Tibial artery (tissue), 4 donors: ENCODE results near the gene SLC24A3.

Experiments used
- DNase-seq, 2 donors: peaks; one replicate each; pipeline ENCODE4 v3.0.0-alpha.2; 2019
- H3K27ac ChIP-seq, 2 donors: fragments of 200-600 bp; sonication (generic) in 1 of 2; 1 replicate in 1 of 2; 2 replicates in 1 of 2; pipeline ENCODE4 v1.5.1; 2018 to 2019; ENCODE audit warnings: mild to moderate bottlenecking in 1 of 2
- H3K27me3 ChIP-seq, 2 donors: fragments of 200-600 bp; sonication (generic) in 1 of 2; one replicate each; pipeline versions ENCODE4 v1.5.1 to v1.6.0; 2016 to 2019
- H3K36me3 ChIP-seq, 3 donors: fragments of 200-600 bp; sonication (generic) in 2 of 3; one replicate each; pipeline ENCODE4 v1.5.1; 2016 to 2019; ENCODE audit warnings: mild to moderate bottlenecking in 2 of 3
- H3K4me1 ChIP-seq, 4 donors: fragments of 200-600 bp; sonication (generic) in 2 of 4; 1 replicate in 3 of 4; 2 replicates in 1 of 4; pipeline ENCODE4 v1.5.1; 2016 to 2019
- H3K4me3 ChIP-seq, 2 donors: fragments of 200-600 bp; sonication (generic) in 1 of 2; 1 replicate in 1 of 2; 2 replicates in 1 of 2; pipeline ENCODE4 v1.5.1; 2018 to 2019; ENCODE audit warnings: mild to moderate bottlenecking in 2 of 2
- H3K9me3 ChIP-seq, 3 donors: fragments of 200-600 bp; sonication (generic) in 1 of 3; one replicate each; pipeline ENCODE4 v1.5.1; 2016 to 2019
- intact Hi-C: fragments of 100-400 bp; cut with DNase I; formaldehyde crosslinking; loops from one replicate; pipeline ENCODE4 v1.15.0; 2023; ENCODE audit warnings: low total_unique reads
- TF ChIP-seq, protein P1 (sequence below), 2 experiments: fragments of 200-600 bp in 1 of 2; fragments of 450-650 bp in 1 of 2; IDR thresholded peaks; one replicate each; pipeline ENCODE4 v1.5.1; 2017 to 2019; ENCODE audit warnings: antibody characterized with exemption in 2 of 2, mild to moderate bottlenecking in 1 of 2, moderate library complexity in 1 of 2

SLC24A3 gene

DNA sequence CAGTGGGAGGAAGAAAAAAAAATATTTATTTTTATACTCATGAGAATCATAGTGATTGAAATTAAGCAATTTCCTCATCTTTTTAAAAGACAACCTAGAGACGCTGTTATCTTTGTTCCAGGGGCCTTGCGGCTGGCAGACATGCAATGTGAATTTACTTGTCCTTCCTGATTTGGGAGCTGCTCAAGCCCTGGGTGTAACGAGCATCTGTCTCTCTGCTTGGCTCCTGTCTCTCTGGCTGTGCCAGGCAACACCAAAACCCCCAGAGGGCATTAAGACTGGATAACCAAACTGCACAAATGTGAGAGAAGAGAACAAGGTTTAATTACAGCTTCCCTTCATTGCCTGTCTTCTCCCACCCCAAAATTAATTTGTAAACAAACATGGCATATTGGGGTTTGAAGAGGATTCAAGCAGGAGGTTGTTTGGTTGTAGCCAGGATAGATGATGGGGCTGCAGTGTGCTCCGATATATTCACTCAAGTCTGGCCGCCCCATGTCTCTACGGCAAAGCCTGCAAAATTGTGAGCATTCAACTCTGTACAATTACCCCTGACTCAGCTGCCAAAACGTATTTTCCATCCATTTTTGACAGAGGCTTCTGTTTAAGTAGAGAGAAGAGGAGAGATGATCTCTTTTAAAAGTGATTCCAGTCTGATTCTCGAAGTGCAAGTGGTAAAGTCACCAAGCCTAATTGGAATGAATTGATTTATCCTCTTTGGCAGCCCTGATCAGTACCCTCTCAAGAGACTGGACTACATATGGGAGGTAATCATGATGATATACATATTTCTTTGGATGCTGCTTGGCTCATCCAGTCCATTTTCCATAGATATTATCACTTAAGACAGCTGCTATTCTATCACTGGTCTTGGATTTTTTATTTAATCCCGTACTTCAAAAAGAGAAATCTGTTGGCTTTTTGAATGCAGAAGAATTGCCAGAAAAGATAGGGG lies 170.2 kb downstream of the SLC24A3 start:
- intact Hi-C loops: no loop called here
- Histone ChIP-seq H3K27ac (no peak overlapping the region), H3K27me3 (no peaks in the 10 kb centered on the region), H3K4me1 (peaks cover 0 to 16% (median 3%) of the 10 kb centered on the region in 4 donors), H3K4me3 (no peak overlapping the region), H3K36me3 (no peaks in the 10 kb centered on the region), H3K9me3 (no peaks in the 10 kb centered on the region)
- no peak for DNase-seq
- TF ChIP-seq, protein P1, sequence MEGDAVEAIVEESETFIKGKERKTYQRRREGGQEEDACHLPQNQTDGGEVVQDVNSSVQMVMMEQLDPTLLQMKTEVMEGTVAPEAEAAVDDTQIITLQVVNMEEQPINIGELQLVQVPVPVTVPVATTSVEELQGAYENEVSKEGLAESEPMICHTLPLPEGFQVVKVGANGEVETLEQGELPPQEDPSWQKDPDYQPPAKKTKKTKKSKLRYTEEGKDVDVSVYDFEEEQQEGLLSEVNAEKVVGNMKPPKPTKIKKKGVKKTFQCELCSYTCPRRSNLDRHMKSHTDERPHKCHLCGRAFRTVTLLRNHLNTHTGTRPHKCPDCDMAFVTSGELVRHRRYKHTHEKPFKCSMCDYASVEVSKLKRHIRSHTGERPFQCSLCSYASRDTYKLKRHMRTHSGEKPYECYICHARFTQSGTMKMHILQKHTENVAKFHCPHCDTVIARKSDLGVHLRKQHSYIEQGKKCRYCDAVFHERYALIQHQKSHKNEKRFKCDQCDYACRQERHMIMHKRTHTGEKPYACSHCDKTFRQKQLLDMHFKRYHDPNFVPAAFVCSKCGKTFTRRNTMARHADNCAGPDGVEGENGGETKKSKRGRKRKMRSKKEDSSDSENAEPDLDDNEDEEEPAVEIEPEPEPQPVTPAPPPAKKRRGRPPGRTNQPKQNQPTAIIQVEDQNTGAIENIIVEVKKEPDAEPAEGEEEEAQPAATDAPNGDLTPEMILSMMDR (IDR thresholded peaks at IDR 0.05): no peak

DNA sequence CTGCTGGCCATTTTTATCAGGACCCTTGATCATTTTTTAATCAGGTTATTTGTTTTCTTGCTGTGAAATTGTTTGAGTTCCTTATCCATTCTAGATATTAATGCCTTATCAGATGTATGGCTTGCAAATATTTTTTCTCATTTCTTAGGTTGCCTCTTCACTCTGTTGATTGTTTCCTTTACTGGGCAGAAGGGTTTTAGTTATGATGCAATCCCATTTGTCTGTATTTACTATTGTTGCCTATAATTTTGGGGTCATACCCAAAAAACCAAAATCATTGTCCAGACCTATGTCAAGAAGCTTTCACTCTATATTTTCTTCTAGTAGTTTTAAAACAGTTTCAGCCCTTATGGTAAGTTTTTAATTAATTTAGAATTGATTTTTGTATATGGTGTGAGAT lies 172.5 kb downstream of the SLC24A3 start:
- Histone ChIP-seq H3K36me3 (no peaks in the 10 kb centered on the region), H3K4me1 (peaks cover 0 to 12% (median 0%) of the 10 kb centered on the region in 4 donors), H3K27ac (no peak overlapping the region), H3K4me3 (no peak overlapping the region), H3K27me3 (no peaks in the 10 kb centered on the region), H3K9me3 (no peaks in the 10 kb centered on the region)
- TF ChIP-seq, protein P1 (IDR thresholded peaks at IDR 0.05): no peak
- DNase-seq: no peak
- intact Hi-C loops: no loop called here

DNA sequence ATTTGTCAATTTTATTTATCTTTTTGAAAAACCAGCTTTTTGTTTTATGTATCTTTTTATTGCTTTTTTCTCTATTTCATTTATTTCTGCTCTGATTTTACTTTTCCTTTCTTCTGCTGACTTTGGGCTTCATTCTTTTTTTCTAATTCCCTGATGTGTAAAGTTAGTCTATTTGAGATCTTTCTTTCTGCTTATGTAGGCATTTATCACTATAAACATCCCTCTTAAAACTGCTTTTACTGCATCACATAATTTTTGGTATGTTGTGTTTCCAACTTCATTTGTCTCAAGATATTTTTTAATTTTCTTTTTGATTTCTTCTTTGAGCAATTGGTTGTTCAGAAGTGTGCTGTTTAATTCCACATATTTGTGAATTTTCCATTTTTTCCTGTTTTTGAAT lies 174.8 kb downstream of the SLC24A3 start:
- DNase-seq: no peak
- Histone ChIP-seq H3K27ac (no peak overlapping the region), H3K36me3 (no peaks in the 10 kb centered on the region), H3K27me3 (no peaks in the 10 kb centered on the region), H3K4me3 (no peak overlapping the region), H3K9me3 (no peaks in the 10 kb centered on the region), H3K4me1 (peaks cover 0 to 28% (median 6%) of the 10 kb centered on the region in 4 donors)
- intact Hi-C loops: no loop called here
- TF ChIP-seq, protein P1 (IDR thresholded peaks at IDR 0.05): no peak

DNA sequence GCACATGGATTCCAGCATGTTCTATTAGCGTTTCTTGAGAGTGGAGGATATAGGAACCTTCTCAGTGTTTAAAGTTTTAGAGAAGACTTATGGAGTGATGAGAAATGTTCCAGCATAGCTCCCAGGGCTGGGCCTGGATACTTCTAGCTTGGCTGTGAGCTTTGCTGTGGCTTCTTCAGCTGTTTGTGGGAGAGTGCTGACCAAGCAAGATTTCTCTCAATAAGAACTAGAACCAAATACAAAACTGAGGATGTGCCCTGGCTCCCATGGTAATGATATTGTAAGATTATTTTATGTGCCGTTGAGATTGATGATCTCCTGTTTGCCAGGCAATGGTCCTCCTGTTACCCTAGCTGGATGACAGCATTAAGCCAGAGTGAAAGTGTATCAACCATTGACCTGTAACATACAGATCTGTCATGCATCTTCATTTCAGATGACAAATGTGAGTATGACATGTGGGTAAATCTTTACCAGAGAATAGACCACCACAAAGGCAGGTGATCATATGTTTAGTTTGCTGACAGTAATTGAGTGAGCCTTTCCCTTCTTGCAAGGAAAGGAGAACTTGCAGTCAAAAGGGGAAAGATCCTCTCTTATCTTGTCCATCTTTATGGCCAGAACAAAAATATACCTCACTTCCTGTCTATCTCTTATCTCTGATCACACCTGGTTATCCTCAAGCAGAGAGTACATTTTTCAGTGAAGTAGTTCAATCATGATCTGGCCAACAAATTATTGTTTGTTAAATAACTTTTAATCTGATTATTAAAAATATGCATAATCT lies 180.1 kb downstream of the SLC24A3 start:
- no peaks in the 10 kb centered on the region for H3K36me3 ChIP-seq
- TF ChIP-seq, protein P1 (IDR thresholded peaks at IDR 0.05): no peak
- no peak for DNase-seq
- H3K9me3 ChIP-seq: no peaks in the 10 kb centered on the region
- H3K4me1 ChIP-seq: peaks cover 0 to 16% (median 6%) of the 10 kb centered on the region in 4 donors
- intact Hi-C loops: no loop called here
- no peak overlapping the region for H3K4me3 ChIP-seq
- no peaks in the 10 kb centered on the region for H3K27me3 ChIP-seq
- H3K27ac ChIP-seq: no peak overlapping the region

DNA sequence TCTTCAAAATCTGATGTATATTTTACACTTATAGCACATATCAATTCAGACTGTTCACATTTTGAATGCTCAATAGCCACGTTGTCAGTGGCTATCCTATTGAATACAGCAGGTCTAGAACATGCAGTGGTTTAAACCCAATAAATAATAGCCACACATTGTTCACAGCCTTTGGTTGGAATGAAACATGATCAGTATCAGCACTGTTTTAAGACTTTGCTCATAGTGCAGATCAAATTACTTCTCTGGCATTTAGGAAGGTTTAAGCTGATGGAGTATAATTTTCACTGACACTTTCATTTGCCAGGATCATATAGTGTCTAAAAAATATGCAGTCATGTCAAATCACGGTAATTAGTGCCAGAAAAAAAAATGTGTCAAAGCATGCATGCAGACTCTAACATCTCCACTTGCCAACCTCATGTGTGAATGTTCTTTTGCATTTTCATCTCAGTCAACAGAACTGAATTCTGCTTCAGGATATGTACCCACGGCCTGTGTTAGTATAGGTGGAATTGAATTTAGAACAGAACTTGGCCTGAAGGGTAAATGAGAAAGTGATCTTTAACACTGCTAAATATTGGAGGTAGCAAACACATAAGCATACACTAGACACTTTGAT lies 184.1 kb downstream of the SLC24A3 start:
- Histone ChIP-seq H3K4me3 (no peak overlapping the region), H3K9me3 (peaks cover 0 to 12% (median 9%) of the 10 kb centered on the region in 3 donors), H3K4me1 (peaks cover 0 to 8% (median 1%) of the 10 kb centered on the region in 4 donors), H3K36me3 (peaks cover 0 to 3% (median 0%) of the 10 kb centered on the region in 3 donors), H3K27ac (no peak overlapping the region), H3K27me3 (no peaks in the 10 kb centered on the region)
- intact Hi-C loops: no loop called here
- TF ChIP-seq, protein P1 (IDR thresholded peaks at IDR 0.05): no peak
- no peak for DNase-seq
